Heart right ventricle (tissue), 16 donors: ENCODE data around the gene UBASH3B. TPM values are rescaled to one million over a fixed set of nuclear protein-coding genes. Genes with fewer than 3 reads are reported as not detected.
A peak's percentile ranks its signal among the peaks of the same experiment; 100 is the strongest.
"Not testable (repeated sequence)": the region's sequence is repeated elsewhere in the genome, so short reads cannot be mapped to it uniquely, and the experiment has no call there.

Experiments used
- ATAC-seq, 8 donors: fragments of 200-7000 bp; cut with Tn5 transposase; one replicate each; pipeline ENCODE4 v1.9.1; 2020; ENCODE audit warnings: mild to moderate bottlenecking in 8 of 8, moderate library complexity in 8 of 8, moderate number of reproducible peaks in 1 of 8
- DNase-seq, 2 donors: peaks; one replicate each; pipeline ENCODE4 v3.0.0-alpha.2; 2020
- H3K27ac ChIP-seq, 10 donors: fragments of 200-600 bp; sonication (generic) in 2 of 10; one replicate each; pipeline versions ENCODE4 v1.5.0 to v1.8.0; 2020 to 2022; ENCODE audit warnings: mild to moderate bottlenecking in 3 of 10
- H3K27me3 ChIP-seq, 7 donors: fragments of 200-600 bp; one replicate each; pipeline ENCODE4 v1.8.0; 2021 to 2022; ENCODE audit warnings: mild to moderate bottlenecking in 2 of 7
- H3K36me3 ChIP-seq, 9 donors: fragments of 200-600 bp; sonication (generic) in 1 of 9; one replicate each; pipeline versions ENCODE4 v1.5.0 to v1.8.0; 2020 to 2022; ENCODE audit warnings: mild to moderate bottlenecking in 2 of 9
- H3K4me1 ChIP-seq, 9 donors: fragments of 200-600 bp; sonication (generic) in 1 of 9; one replicate each; pipeline versions ENCODE4 v1.5.0 to v1.8.0; 2020 to 2022; ENCODE audit warnings: mild to moderate bottlenecking in 4 of 9
- H3K4me3 ChIP-seq, 10 donors: fragments of 200-600 bp; sonication (generic) in 2 of 10; one replicate each; pipeline versions ENCODE4 v1.5.0 to v1.8.0; 2020 to 2022; ENCODE audit warnings: mild to moderate bottlenecking in 7 of 10, moderate library complexity in 2 of 10
- H3K9me3 ChIP-seq, 11 donors: fragments of 200-600 bp in 10 of 11; sonication (generic) in 2 of 11; one replicate each; pipeline versions ENCODE4 v1.5.0 to v1.8.0; 2013 to 2022; ENCODE audit warnings: mild to moderate bottlenecking in 2 of 11, control low read depth in 1 of 11, moderate library complexity in 1 of 11
- CTCF ChIP-seq, 9 donors: fragments of 200-600 bp; sonication (generic) in 2 of 9; IDR thresholded peaks; one replicate each; pipeline versions ENCODE4 v1.5.0 to v1.8.0; 2021 to 2022; ENCODE audit warnings: antibody characterized with exemption in 9 of 9, mild to moderate bottlenecking in 5 of 9, moderate library complexity in 1 of 9
- WGBS, 2 donors: extraction: QIAGEN DNeasy Blood & Tissue Kit; methylation state at CpG; one replicate each; pipeline ENCODE4 v1.1.7; 2013; ENCODE audit warnings: inconsistent platforms in 1 of 2; 5-methylcytosine and 5-hydroxymethylcytosine counted together
- intact Hi-C, 10 donors: fragments of 100-400 bp; cut with DNase I; formaldehyde crosslinking; loops; one replicate each; pipeline versions ENCODE4 v1.11.1 to v1.14.2; 2022
- long read RNA-seq, 3 donors: library from polyadenylated mRNA; unstranded; transcript quantifications; one replicate each; pipeline ENCODE4 v2.0.0, GENCODE V29; 2020 to 2021
- polyA plus RNA-seq, 2 donors: library from polyadenylated mRNA; stranded (reverse); fragments of 200-250 nt; gene quantifications; one replicate each; pipeline ENCODE4 v1.2.3, GENCODE V29; 2013
- total RNA-seq, 10 donors: library from RNA; stranded (reverse); fragmentation: NEBNext Ultra II Directional in 3 of 10; extraction: Animal tissue kit (Norgen Biotek cat#: 25700) in 3 of 10; gene quantifications; one replicate each; pipeline versions ENCODE4 v1.2.1 to v1.2.4, GENCODE V29; 2021 to 2023
- donor health status: Arrhythmogenic right ventricular cardiomyopathy.
- donor health status: ischemic (EF 13 %, LVEDD 7.1; RV severe dilation, severe dysfunction).
- donor health status: healthy with polysubstance abuse.
- donor health status: DM: no; HTN: yes; CAD: no.
- donor health status: DM: no; HTN: no; CAD: no.
- donor health status: ischemic (EF 25% LVEDD 6.9; RV normal size, moderate dysfunction).
- donor health status: ischemic (EF 25% LVEDD 5.7; RV mildly dilated, moderate dysfunction).
- donor health status: healthy.
- donor health status: DM: yes; HTN: yes; CAD: no.
- donor health status: Ischemic cardiomyopathy.
- donor health status: ischemic (EF 35%, LVEDD 5.7; RV mildly dilated, moderate dysfunction).
- donor health status: nonischemic (EF 11% LVEDD 7.7; RV severe dilation, severe dysfunction).
- donor health status: DM: yes; HTN: yes; CAD: no.
- donor health status: PGD.
- donor health status: ischemic (EF 29% LVEDD 5.4; RV normal size, mild dysfunction).
- donor health status: nonischemic (EF 23%, LVEDD 6.1; RV moderate dilation, normal function).

The UBASH3B gene
- 1 to 10 TPM in 9 of 10 donors, under 1 TPM in 1; 0.66 to 8.0 (median 1.6) TPM for total RNA-seq
- polyA plus RNA-seq: 1 to 10 TPM in 1 of 2 donors, under 1 TPM in 1; 0.51 to 1.4 TPM
- long read RNA-seq, donor 1, partial matches to known transcripts: 0 of 1 reads
- long read RNA-seq, donor 1, other reads (novel, unspliced or antisense): 1 of 1 reads
- long read RNA-seq, donor 2, partial matches to known transcripts: 0 of 2 reads
- long read RNA-seq, donor 2, other reads (novel, unspliced or antisense): 2 of 2 reads
- long read RNA-seq, donor 3: 0 reads

- WGBS, 2 donors: 0 to 1% methylated on average over 28 to 39 of the region's 39 CpGs
- peak in 4 of 9 donors; percentile 7 to 39 (median 24) for TF ChIP-seq CTCF (IDR thresholded peaks at IDR 0.05)
- intact Hi-C loops: loop anchor here in 3 of 10 donors (1.0 to 10.0 kb wide), 3 partner anchors 99 to 126 kb away; no protein-coding TSS in a partner anchor
- H3K4me3 ChIP-seq: peak within 1 kb of the TSS; percentile 61 to 96 (median 78)
- no peaks in the 10 kb centered on the region for H3K36me3 ChIP-seq
- H3K27ac ChIP-seq: peak within 1 kb of the TSS; percentile 34 to 97 (median 87)
- peaks cover 4 to 55% (median 15%) of the 10 kb centered on the region in 9 donors for H3K4me1 ChIP-seq
- peaks cover 0 to 4% (median 0%) of the 10 kb centered on the region in 11 donors for H3K9me3 ChIP-seq
- ATAC-seq (peak; percentile 84 to 93 (median 91)), DNase-seq (peak; percentile 70 to 79)
- H3K27me3 ChIP-seq: peaks cover 0 to 19% (median 10%) of the 10 kb centered on the region in 7 donors
Observed at GRCh38 chr11:122655527-122656072, at the start of gene UBASH3B. Gene UBASH3B, plus strand, starts transcription at chr11:122655722. Its CDS starts 328 bp downstream, at chr11:122656050.

GRCh38 chr11:122607162-122607561 lies 48.4 kb upstream of the UBASH3B start:
- DNase-seq, intact Hi-C loops, H3K9me3 ChIP-seq, H3K36me3 ChIP-seq, H3K4me3 ChIP-seq, ATAC-seq, H3K4me1 ChIP-seq, H3K27ac ChIP-seq: not testable (repeated sequence)
- WGBS, 2 donors: 67 to 80% methylated on average over 2 of the region's 2 CpGs
- H3K27me3 ChIP-seq: peaks cover 0 to 12% (median 0%) of the 10 kb centered on the region in 7 donors

DNA sequence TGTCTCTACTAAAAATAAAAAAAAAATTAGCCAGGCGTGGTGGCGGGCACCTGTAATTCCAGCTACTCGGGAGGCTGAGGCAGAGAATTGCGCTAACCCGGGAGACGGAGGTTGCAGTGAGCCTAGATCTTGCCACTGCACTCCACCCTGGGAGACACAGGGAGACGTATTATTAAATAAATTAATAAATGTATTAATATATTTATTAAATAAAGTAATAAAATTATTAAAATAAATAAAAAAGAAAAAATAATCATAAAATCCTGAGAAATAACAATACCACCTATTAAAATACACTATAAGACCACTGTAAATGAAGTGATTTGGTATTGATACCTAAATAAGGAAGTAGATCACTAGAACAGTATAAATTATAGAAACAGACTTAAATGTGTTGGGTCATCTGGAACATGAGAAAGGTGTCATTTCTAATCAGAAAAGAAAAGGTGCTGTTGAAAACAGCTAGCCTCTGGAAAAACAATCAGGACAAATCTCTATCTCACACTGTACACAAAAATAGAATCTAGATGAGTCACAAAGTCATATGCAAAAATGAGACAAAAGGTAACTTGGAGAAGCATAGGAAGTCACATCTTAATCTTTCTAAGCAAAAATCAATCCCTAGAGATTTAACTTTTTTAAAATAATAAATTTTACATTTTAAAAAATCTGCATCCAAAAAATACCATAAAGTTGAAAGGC lies 43.2 kb upstream of the UBASH3B start:
- Histone ChIP-seq H3K36me3 (no peaks in the 10 kb centered on the region), H3K9me3 (no peaks in the 10 kb centered on the region), H3K4me3 (no peak overlapping the region), H3K27me3 (no peaks in the 10 kb centered on the region), H3K4me1 (no peaks in the 10 kb centered on the region), H3K27ac (no peak overlapping the region)
- ATAC-seq: no peak
- intact Hi-C loops: no loop called here
- 96 to 97% methylated on average over 7 of the region's 7 CpGs for WGBS, 2 donors
- TF ChIP-seq CTCF (IDR thresholded peaks at IDR 0.05): no peak
- DNase-seq: no peak

GRCh38 chr11:122616718-122617117 lies 38.8 kb upstream of the UBASH3B start:
- Histone ChIP-seq H3K27ac (no peak overlapping the region), H3K4me3 (no peak overlapping the region), H3K9me3 (peaks cover 0 to 10% (median 0%) of the 10 kb centered on the region in 11 donors), H3K27me3 (no peaks in the 10 kb centered on the region), H3K36me3 (no peaks in the 10 kb centered on the region), H3K4me1 (no peaks in the 10 kb centered on the region)
- 45 to 50% methylated on average over 4 of the region's 4 CpGs for WGBS, 2 donors
- TF ChIP-seq CTCF (IDR thresholded peaks at IDR 0.05): no peak
- intact Hi-C loops: no loop called here
- no peak for ATAC-seq
- DNase-seq: no peak
